Neural progenitor cell (in vitro differentiated cells): ENCODE data around the gene RAB1B. TPM values are rescaled to one million over a fixed set of nuclear protein-coding genes. Genes with fewer than 3 reads are reported as not detected.
"Not testable (repeated sequence)": the region's sequence is repeated elsewhere in the genome, so short reads cannot be mapped to it uniquely, and the experiment has no call there.

ENCODE experiments used
- DNase-seq: peaks from one replicate; pipeline ENCODE4 v3.0.0-alpha.2; 2016; ENCODE audit warnings: low spot score
- H2AFZ ChIP-seq: fragments of 200-600 bp; sonication (generic); replicated peaks from 2 replicates; pipeline ENCODE4 v1.6.1; 2016; ENCODE audit warnings: antibody characterized with exemption
- H3F3A ChIP-seq: fragments of 200-600 bp; sonication (generic); 2 replicates; pipeline ENCODE4 v1.6.1; 2016; ENCODE audit warnings: antibody characterized with exemption, low read depth
- H3K27ac ChIP-seq: fragments of 200-600 bp; sonication (generic); 2 replicates; pipeline ENCODE4 v1.5.1; 2016; ENCODE audit warnings: mild to moderate bottlenecking
- H3K27me3 ChIP-seq: fragments of 200-600 bp; sonication (generic); 2 replicates; pipeline ENCODE4 v1.6.1; 2016; ENCODE audit warnings: mild to moderate bottlenecking, moderate library complexity
- H3K36me3 ChIP-seq: fragments of 200-600 bp; sonication (generic); 2 replicates; pipeline ENCODE4 v1.5.1; 2016
- H3K4me1 ChIP-seq: fragments of 200-600 bp; sonication (generic); 2 replicates; pipeline ENCODE4 v1.6.1; 2016; ENCODE audit warnings: mixed run types
- H3K4me2 ChIP-seq: fragments of 200-600 bp; sonication (generic); 2 replicates; pipeline ENCODE4 v1.6.1; 2016
- H3K4me3 ChIP-seq: fragments of 200-600 bp; sonication (generic); 2 replicates; pipeline ENCODE4 v1.5.1; 2016
- H3K79me2 ChIP-seq: fragments of 200-600 bp; sonication (generic); 2 replicates; pipeline ENCODE4 v1.6.1; 2016; ENCODE audit warnings: low read depth
- H3K9ac ChIP-seq: fragments of 200-600 bp; sonication (generic); 2 replicates; pipeline ENCODE4 v1.6.1; 2016
- H3K9me3 ChIP-seq: fragments of 200-600 bp; sonication (generic); 2 replicates; pipeline ENCODE4 v1.5.1; 2016; ENCODE audit warnings: low read depth
- H4K20me1 ChIP-seq: fragments of 200-600 bp; sonication (generic); 2 replicates; pipeline ENCODE4 v1.6.1; 2016; ENCODE audit warnings: low read depth
- H3K27ac Mint-ChIP-seq: 3 replicates; pipeline ENCODE4 v1.8.0; 2021; ENCODE audit warnings: mixed read lengths
- H3K27me3 Mint-ChIP-seq: 2 replicates; pipeline ENCODE4 v1.8.0; 2022; ENCODE audit warnings: low read depth, mild to moderate bottlenecking, inconsistent platforms, moderate library complexity, mixed read lengths; ENCODE audit not compliant: insufficient read depth
- H3K36me3 Mint-ChIP-seq: 3 replicates; pipeline ENCODE4 v1.8.0; 2021; ENCODE audit warnings: mixed read lengths
- H3K4me1 Mint-ChIP-seq: 3 replicates; pipeline ENCODE4 v1.8.0; 2021; ENCODE audit warnings: mixed read lengths
- H3K4me3 Mint-ChIP-seq: 3 replicates; pipeline ENCODE4 v1.8.0; 2021; ENCODE audit warnings: mild to moderate bottlenecking, moderate library complexity, mixed read lengths
- H3K9me3 Mint-ChIP-seq: 3 replicates; pipeline ENCODE4 v1.8.0; 2020; ENCODE audit warnings: mixed read lengths
- EZH2 ChIP-seq: fragments of 200-600 bp; sonication (generic); IDR thresholded peaks from 2 replicates; pipeline ENCODE4 v1.6.1; 2017; ENCODE audit warnings: antibody characterized with exemption, mild to moderate bottlenecking, moderate library complexity
- EZH2phosphoT487 ChIP-seq: fragments of 200-600 bp; sonication (generic); IDR thresholded peaks from 2 replicates; pipeline ENCODE4 v1.6.1; 2017; ENCODE audit warnings: antibody characterized with exemption
- total RNA-seq: library from RNA; depleted of rRNA; stranded (reverse); fragments of >200 nt; gene quantifications from 2 replicates; pipeline ENCODE4 v1.2.3, GENCODE V29; 2015; ENCODE audit warnings: low replicate concordance
- TF ChIP-seq, protein P1 (sequence below): fragments of 200-600 bp; sonication (generic); IDR thresholded peaks from 2 replicates; pipeline ENCODE4 v1.5.1; 2017; ENCODE audit warnings: antibody characterized with exemption, mild to moderate bottlenecking

RAB1B gene
- total RNA-seq, 1 donor from 2014 or later: 54.0 TPM

DNA sequence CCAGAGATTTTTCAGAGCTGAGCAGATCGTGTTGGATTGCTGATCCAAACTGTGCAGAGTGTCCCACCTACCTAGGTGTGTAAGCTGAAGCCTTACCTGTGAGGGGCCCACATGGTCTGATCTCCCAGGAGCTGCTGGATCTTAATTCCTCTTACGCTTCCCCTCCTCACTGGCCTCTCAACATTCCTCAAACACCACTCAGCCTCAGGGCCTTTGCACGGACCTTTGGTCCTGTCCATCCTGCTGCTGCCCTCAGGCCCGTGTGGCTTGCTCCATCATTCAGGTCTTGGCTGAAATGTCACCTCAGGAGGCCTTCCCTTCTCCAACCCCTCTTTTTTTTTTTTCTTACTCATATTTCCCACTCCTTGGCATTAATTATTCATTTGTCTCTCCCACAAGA lies 21.1 kb upstream of the RAB1B start:
- Histone ChIP-seq H3K27me3 (no peaks in the 10 kb centered on the region), H4K20me1 (no peaks in the 10 kb centered on the region), H3K79me2 (no peaks in the 10 kb centered on the region), H3K4me1 (no peaks in the 10 kb centered on the region), H3K4me3 (no peak overlapping the region), H3K27ac (no peak overlapping the region), H3F3A (no peaks in the 10 kb centered on the region), H3K36me3 (no peaks in the 10 kb centered on the region), H2AFZ (no peak overlapping the region), H3K9ac (no peak overlapping the region), H3K4me2 (no peak overlapping the region), H3K9me3 (no peaks in the 10 kb centered on the region)
- no peak overlapping the region for H3K4me3 Mint-ChIP-seq
- H3K4me1 Mint-ChIP-seq: peaks cover 7% of the 10 kb centered on the region
- no peaks in the 10 kb centered on the region for H3K9me3 Mint-ChIP-seq
- no peak overlapping the region for H3K27ac Mint-ChIP-seq
- TF ChIP-seq EZH2 (no peak), EZH2phosphoT487 (no peak)
- no peak for DNase-seq
- H3K36me3 Mint-ChIP-seq: peaks cover 4% of the 10 kb centered on the region
- peaks cover 11% of the 10 kb centered on the region for H3K27me3 Mint-ChIP-seq

DNA sequence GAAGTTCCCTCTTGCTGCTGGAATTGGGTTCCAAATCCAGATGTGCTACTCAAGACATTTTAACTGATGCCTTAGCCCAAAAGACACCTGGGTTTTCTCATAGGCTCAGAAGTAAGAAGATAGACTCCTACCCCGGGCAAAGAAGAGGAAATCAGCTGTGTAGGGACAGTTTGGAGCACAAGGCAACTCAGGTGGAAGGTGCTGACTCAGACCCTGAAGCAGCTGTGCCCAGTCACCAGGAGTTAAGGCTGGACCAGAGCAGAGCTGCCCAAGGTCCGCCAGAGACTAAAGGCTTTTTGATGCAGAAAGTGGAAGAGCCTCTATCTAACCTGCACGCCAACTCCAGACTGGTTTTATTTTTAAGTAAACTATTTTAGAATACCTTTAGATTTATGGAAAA lies 20.6 kb upstream of the RAB1B start:
- H3K36me3 ChIP-seq: no peaks in the 10 kb centered on the region
- no peaks in the 10 kb centered on the region for H3K27me3 ChIP-seq
- no peak overlapping the region for H3K4me3 ChIP-seq
- H3K4me1 ChIP-seq: no peaks in the 10 kb centered on the region
- no peaks in the 10 kb centered on the region for H3F3A ChIP-seq
- no peak for DNase-seq
- no peaks in the 10 kb centered on the region for H4K20me1 ChIP-seq
- H3K27ac Mint-ChIP-seq: no peak overlapping the region
- H2AFZ ChIP-seq: no peak overlapping the region
- H3K27ac ChIP-seq: no peak overlapping the region
- no peaks in the 10 kb centered on the region for H3K9me3 ChIP-seq
- H3K4me2 ChIP-seq: no peak overlapping the region
- no peaks in the 10 kb centered on the region for H3K79me2 ChIP-seq
- peaks cover 9% of the 10 kb centered on the region for H3K27me3 Mint-ChIP-seq
- TF ChIP-seq EZH2: no peak
- TF ChIP-seq, protein P1, sequence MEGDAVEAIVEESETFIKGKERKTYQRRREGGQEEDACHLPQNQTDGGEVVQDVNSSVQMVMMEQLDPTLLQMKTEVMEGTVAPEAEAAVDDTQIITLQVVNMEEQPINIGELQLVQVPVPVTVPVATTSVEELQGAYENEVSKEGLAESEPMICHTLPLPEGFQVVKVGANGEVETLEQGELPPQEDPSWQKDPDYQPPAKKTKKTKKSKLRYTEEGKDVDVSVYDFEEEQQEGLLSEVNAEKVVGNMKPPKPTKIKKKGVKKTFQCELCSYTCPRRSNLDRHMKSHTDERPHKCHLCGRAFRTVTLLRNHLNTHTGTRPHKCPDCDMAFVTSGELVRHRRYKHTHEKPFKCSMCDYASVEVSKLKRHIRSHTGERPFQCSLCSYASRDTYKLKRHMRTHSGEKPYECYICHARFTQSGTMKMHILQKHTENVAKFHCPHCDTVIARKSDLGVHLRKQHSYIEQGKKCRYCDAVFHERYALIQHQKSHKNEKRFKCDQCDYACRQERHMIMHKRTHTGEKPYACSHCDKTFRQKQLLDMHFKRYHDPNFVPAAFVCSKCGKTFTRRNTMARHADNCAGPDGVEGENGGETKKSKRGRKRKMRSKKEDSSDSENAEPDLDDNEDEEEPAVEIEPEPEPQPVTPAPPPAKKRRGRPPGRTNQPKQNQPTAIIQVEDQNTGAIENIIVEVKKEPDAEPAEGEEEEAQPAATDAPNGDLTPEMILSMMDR: no peak
- TF ChIP-seq EZH2phosphoT487: no peak
- peaks cover 7% of the 10 kb centered on the region for H3K4me1 Mint-ChIP-seq
- H3K36me3 Mint-ChIP-seq: peaks cover 4% of the 10 kb centered on the region
- no peak overlapping the region for H3K4me3 Mint-ChIP-seq
- H3K9me3 Mint-ChIP-seq: no peaks in the 10 kb centered on the region
- H3K9ac ChIP-seq: no peak overlapping the region

DNA sequence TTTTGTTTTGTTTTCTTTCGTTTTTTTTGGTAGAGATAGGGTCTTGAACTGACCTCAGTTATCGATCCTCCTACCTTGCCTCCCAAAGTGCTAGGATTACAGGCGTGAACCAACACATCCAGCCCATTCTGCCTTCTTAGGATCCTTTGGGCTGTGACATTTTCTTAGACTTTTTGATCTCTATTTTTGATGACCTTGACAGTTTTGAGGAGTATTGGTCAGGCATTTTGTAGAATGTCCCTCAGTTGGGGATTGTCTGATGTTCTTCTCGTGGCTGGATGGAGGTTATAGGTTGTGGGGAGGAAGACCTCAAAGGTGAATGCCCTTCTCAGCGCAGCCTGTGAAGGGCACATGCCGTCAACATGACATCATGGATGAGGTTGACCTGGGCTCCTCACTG lies 19.5 kb upstream of the RAB1B start:
- Histone ChIP-seq H3K79me2 (no peaks in the 10 kb centered on the region), H3K36me3 (no peaks in the 10 kb centered on the region), H2AFZ (no peak overlapping the region), H3K4me2 (no peak overlapping the region), H4K20me1 (no peaks in the 10 kb centered on the region), H3K4me1 (no peaks in the 10 kb centered on the region), H3K9ac (no peak overlapping the region), H3K9me3 (no peaks in the 10 kb centered on the region), H3K27ac (no peak overlapping the region), H3F3A (peaks cover 4% of the 10 kb centered on the region), H3K27me3 (no peaks in the 10 kb centered on the region), H3K4me3 (no peak overlapping the region)
- peaks cover 7% of the 10 kb centered on the region for H3K4me1 Mint-ChIP-seq
- H3K36me3 Mint-ChIP-seq: peaks cover 4% of the 10 kb centered on the region
- no peak overlapping the region for H3K4me3 Mint-ChIP-seq
- no peaks in the 10 kb centered on the region for H3K9me3 Mint-ChIP-seq
- TF ChIP-seq, protein P1: no peak
- TF ChIP-seq EZH2phosphoT487 (no peak), EZH2 (no peak)
- peaks cover 10% of the 10 kb centered on the region for H3K27me3 Mint-ChIP-seq
- H3K27ac Mint-ChIP-seq: no peak overlapping the region
- DNase-seq: no peak

DNA sequence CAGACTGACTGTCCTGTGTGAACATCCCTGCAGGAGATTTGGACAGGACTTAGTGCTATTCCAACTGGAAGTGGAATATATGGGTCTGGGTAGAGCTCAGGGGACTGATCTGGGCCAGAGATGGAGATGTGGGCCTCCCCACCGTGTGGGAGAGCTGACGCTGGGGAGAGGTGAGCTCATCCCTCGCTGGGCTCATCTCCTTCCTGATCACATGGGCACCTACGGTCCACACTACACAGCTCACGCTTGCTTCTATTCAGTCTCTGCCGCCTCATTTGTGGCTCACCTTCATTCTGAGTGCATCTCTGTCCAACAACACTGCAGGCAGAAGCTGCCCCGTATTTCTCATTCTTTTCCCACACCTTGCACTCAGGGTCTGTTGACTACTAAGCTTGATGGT lies 16.6 kb upstream of the RAB1B start:
- Mint-ChIP-seq H3K4me1 (peaks cover 10% of the 10 kb centered on the region), H3K4me3 (no peak overlapping the region), H3K36me3 (no peaks in the 10 kb centered on the region), H3K27me3 (peaks cover 5% of the 10 kb centered on the region), H3K9me3 (no peaks in the 10 kb centered on the region), H3K27ac (no peak overlapping the region)
- H3K4me3 ChIP-seq: no peak overlapping the region
- H2AFZ ChIP-seq: no peak overlapping the region
- H3K4me2 ChIP-seq: no peak overlapping the region
- H4K20me1 ChIP-seq: no peaks in the 10 kb centered on the region
- H3K9me3 ChIP-seq: no peaks in the 10 kb centered on the region
- DNase-seq: no peak
- H3K36me3 ChIP-seq: no peaks in the 10 kb centered on the region
- no peaks in the 10 kb centered on the region for H3K27me3 ChIP-seq
- TF ChIP-seq EZH2: no peak
- no peak for TF ChIP-seq EZH2phosphoT487
- TF ChIP-seq, protein P1: no peak
- no peaks in the 10 kb centered on the region for H3K4me1 ChIP-seq
- no peak overlapping the region for H3K27ac ChIP-seq
- no peak overlapping the region for H3K9ac ChIP-seq
- H3K79me2 ChIP-seq: no peaks in the 10 kb centered on the region
- peaks cover 8% of the 10 kb centered on the region for H3F3A ChIP-seq

DNA sequence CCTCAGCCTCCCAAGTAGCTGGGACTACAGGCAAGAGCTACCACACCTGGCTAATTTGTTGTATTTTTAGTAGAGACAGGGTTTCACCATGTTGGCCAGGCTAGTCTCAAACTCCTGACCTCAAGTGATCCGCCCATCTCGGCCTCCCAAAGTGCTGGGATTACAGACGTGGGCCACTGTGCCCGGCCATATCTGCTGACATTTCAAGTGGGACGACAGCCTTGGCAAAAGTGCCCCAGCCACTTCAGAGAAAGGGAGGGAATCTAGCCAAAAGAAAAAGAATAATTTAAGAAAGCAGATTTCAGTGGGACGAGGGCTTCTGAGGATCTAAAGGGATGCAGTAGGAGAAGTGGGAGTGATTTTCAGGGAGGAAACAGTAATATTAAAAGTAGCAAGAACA lies 15.4 kb upstream of the RAB1B start:
- H2AFZ ChIP-seq, H3K4me2 ChIP-seq, H3K36me3 ChIP-seq, DNase-seq, H3K27me3 ChIP-seq, H3K79me2 ChIP-seq, H4K20me1 ChIP-seq, H3K27me3 Mint-ChIP-seq, H3K27ac Mint-ChIP-seq, H3K9me3 ChIP-seq, H3K9me3 Mint-ChIP-seq, H3K4me1 ChIP-seq, H3K4me3 ChIP-seq, H3K9ac ChIP-seq, H3K27ac ChIP-seq, H3K36me3 Mint-ChIP-seq: not testable (repeated sequence)
- H3K4me3 Mint-ChIP-seq: peak overlapping the region; percentile 52
- peaks cover 13% of the 10 kb centered on the region for H3K4me1 Mint-ChIP-seq
- peaks cover 19% of the 10 kb centered on the region for H3F3A ChIP-seq
